Mesothelial cell of epicardium (in vitro differentiated cells): ENCODE measurements around the gene MIOX. TPM values are rescaled to one million over a fixed set of nuclear protein-coding genes. Genes with fewer than 3 reads are reported as not detected.

Source experiments
- DNase-seq, 2 experiments: peaks; one replicate each; pipeline ENCODE4 v3.0.0; 2021; ENCODE audit warnings: low spot score in 2 of 2; ENCODE audit not compliant: unreplicated experiment in 2 of 2
- H3K27ac Mint-ChIP-seq: 2 replicates; pipeline ENCODE4 v1.8.0; 2021; ENCODE audit warnings: mixed read lengths
- H3K27me3 Mint-ChIP-seq: 2 replicates; pipeline ENCODE4 v1.8.0; 2021; ENCODE audit warnings: low read depth, mixed read lengths
- H3K36me3 Mint-ChIP-seq: 2 replicates; pipeline ENCODE4 v1.8.0; 2021; ENCODE audit warnings: mixed read lengths
- H3K4me1 Mint-ChIP-seq: 2 replicates; pipeline ENCODE4 v1.8.0; 2021; ENCODE audit warnings: mixed read lengths
- H3K4me3 Mint-ChIP-seq: 2 replicates; pipeline ENCODE4 v1.8.0; 2021; ENCODE audit warnings: mild to moderate bottlenecking, moderate library complexity, mixed read lengths
- H3K9me3 Mint-ChIP-seq: 2 replicates; pipeline ENCODE4 v1.8.0; 2021; ENCODE audit warnings: mixed read lengths
- total RNA-seq: library from RNA; stranded (reverse); gene quantifications from 3 replicates; pipeline ENCODE4 v1.2.1, GENCODE V29; 2021
- TF ChIP-seq, protein P1 (sequence below): fragments of 200-600 bp; sonication (generic); IDR thresholded peaks from one replicate; pipeline ENCODE4 v1.5.0; 2021; ENCODE audit warnings: antibody characterized with exemption; ENCODE audit not compliant: unreplicated experiment

Gene MIOX
- total RNA-seq, 1 donor from 2014 or later = 0.34 TPM

DNA sequence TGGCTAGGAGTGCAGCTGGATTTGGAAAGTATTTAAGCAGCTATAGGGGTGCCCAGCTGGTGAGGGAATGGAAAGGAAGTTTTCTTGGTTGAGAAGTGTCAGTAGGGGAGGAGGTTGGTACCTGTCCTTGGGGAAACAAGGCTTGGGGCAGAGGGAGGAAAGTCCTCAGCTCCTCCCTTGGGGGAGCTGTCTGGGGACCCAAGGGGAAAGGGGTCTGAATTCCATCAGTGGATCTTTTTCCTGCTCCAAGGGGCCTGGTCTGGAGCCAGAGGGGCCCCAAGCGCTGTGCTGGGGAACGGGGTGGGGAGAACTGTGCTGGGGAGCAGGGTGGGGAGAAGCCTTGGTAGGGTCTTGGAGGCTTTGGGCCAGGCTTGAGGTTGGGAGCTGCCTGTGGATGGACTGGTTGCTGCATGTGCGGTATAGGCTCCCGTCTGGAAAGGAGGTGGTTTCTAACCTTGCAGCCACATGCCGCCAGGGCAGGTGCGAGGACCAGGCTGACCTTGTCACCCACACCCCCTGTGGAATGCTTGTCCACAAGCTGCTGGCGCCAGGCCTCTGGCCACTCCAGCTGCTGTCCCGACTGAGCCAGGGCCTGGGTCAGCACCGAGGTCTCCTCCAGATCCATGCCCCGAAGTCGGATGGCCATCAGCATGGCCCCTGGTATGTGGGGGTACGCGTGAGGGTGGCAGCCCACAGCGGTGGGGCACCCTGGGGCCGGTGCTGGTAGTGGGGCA is 42.2 kb downstream of the MIOX start:
- Mint-ChIP-seq H3K27ac (no peak overlapping the region), H3K4me1 (peaks cover 30% of the 10 kb centered on the region), H3K9me3 (no peaks in the 10 kb centered on the region), H3K36me3 (no peaks in the 10 kb centered on the region), H3K4me3 (peak overlapping the region; percentile 62), H3K27me3 (peaks cover 38% of the 10 kb centered on the region)
- TF ChIP-seq, protein P1, sequence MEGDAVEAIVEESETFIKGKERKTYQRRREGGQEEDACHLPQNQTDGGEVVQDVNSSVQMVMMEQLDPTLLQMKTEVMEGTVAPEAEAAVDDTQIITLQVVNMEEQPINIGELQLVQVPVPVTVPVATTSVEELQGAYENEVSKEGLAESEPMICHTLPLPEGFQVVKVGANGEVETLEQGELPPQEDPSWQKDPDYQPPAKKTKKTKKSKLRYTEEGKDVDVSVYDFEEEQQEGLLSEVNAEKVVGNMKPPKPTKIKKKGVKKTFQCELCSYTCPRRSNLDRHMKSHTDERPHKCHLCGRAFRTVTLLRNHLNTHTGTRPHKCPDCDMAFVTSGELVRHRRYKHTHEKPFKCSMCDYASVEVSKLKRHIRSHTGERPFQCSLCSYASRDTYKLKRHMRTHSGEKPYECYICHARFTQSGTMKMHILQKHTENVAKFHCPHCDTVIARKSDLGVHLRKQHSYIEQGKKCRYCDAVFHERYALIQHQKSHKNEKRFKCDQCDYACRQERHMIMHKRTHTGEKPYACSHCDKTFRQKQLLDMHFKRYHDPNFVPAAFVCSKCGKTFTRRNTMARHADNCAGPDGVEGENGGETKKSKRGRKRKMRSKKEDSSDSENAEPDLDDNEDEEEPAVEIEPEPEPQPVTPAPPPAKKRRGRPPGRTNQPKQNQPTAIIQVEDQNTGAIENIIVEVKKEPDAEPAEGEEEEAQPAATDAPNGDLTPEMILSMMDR = no peak
- no peak for DNase-seq

DNA sequence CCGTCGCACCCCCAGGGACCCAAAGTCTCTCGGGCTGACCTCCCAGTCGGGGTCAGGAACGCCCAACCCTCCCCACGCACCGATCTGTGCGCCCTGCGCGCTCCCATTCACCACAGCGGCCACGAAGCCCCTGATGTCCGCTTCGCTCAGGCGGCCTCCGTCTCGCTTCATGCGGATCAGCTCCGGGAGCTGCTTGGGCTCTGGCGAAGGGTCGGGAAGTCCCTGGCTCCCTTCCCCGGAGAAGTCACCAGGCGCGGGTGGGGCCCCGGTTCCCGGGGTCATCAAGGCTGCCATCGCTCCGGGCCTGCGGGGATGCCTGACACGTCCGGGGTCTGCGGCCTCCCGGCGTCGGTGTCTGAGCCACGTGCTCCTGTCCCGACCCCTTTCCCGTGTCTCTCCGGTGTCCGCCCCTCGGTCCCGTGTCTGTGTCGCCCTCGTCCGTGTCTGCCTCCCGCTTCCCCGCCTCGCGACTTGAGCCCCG is 42.8 kb downstream of the MIOX start:
- Mint-ChIP-seq H3K36me3 (no peaks in the 10 kb centered on the region), H3K4me3 (peak overlapping the region; percentile 13), H3K9me3 (no peaks in the 10 kb centered on the region), H3K27ac (no peak overlapping the region), H3K27me3 (peaks cover 38% of the 10 kb centered on the region), H3K4me1 (peaks cover 35% of the 10 kb centered on the region)
- no peak for DNase-seq
- TF ChIP-seq, protein P1 = no peak

DNA sequence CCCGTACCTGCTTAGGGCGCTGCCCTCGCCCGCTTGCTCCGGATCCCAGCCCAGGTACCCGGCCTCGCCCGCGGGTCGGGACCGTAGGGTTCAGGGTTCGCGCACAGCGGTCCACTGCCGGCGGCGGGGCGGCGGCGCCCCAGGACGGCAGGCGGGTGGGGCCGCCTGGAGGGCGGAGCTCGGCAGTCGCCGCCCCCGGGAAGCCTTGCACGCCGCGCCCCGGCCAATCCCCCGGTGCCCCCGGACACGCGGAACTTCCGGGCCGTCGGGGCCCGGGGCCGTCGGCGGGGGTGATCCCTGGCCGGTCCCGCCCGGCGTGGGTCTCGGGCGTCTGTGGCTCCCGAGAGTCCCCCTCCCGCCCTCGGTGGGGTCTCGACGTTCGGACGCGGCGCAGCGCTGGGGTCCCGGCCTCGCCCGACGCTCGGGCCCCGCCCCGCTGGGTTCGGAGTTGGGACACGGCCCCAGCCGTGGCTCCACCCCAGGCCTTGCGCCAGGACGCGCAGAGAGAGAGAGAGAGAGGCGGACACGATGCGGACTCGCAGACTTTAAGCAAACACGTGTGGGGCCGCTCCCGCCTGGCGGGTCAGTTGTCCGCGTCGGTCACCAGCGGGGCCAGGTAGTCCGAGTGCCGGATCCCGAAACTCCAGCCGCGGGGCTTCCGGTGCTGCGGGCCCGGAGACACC is 43.4 kb downstream of the MIOX start, which contains the start of gene TYMP:
TYMP (minus strand) TSS at position 116 of the 683 bp plus-strand sequence. CDS start 303 bp downstream, outside the sequence.
- Mint-ChIP-seq H3K27ac (no peak within 1 kb of the TSS), H3K36me3 (no peaks in the 10 kb centered on the region), H3K9me3 (no peaks in the 10 kb centered on the region), H3K4me3 (peak within 1 kb of the TSS; percentile 65), H3K27me3 (peaks cover 38% of the 10 kb centered on the region), H3K4me1 (peaks cover 31% of the 10 kb centered on the region)
- TF ChIP-seq, protein P1 = no peak
- DNase-seq = peak in 1 of 2 experiments; percentile 27

DNA sequence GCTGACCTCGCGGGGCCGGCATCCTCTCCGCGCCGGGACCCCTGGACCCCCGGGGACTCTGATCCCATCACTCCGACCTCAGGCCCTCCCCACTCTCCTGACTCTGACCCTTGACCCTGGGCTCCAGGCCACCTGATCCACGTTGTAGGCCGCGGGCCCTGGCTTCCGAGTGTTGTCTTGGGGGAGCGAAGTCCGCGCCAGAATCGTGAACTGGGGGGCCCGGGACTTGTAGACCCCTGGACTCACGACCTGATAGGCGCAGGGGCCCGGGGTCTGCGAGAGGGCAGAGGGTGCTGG is 43.9 kb downstream of the MIOX start:
- no peaks in the 10 kb centered on the region for H3K36me3 Mint-ChIP-seq
- TF ChIP-seq, protein P1 = no peak
- peaks cover 31% of the 10 kb centered on the region for H3K4me1 Mint-ChIP-seq
- no peak overlapping the region for H3K27ac Mint-ChIP-seq
- no peak for DNase-seq
- H3K4me3 Mint-ChIP-seq = peak overlapping the region; percentile 51
- H3K9me3 Mint-ChIP-seq = no peaks in the 10 kb centered on the region
- H3K27me3 Mint-ChIP-seq = peaks cover 38% of the 10 kb centered on the region

DNA sequence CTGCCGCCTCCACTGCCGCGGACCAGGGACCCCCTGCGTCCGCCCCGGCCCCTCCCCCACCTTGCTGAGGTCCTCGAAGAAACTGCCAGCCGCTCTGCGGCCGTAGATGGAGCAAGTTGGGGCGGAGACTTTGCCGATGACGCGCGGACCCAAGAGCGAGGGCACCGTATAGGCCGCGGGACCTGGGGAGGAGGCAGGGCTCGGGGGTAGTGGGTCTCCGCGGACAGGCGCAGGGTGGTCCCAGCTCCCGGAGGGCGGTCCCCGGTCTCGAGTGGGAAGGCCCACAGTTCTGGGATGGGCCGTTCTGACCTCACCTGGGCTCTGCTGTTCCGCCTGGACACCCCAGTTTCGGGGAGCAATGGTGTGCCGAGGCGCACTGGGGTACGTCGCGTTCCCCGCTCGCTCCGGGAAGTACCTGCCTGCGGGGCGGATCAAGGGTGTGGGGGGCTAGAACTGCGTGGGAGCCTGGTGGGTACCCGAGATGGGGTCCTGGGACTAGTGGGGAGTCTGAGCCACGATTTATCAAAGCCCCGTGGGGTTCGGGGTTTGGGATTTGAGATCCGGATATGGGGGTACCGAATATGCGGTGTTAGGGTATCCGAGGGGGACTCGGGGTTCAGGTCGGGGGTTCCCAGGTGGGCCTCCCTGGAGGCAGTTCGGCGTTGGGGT is 44.4 kb downstream of the MIOX start:
- DNase-seq = peak in 1 of 2 experiments; percentile 39
- H3K4me1 Mint-ChIP-seq = peaks cover 31% of the 10 kb centered on the region
- TF ChIP-seq, protein P1 = no peak
- peak overlapping the region; percentile 65 for H3K4me3 Mint-ChIP-seq
- peaks cover 38% of the 10 kb centered on the region for H3K27me3 Mint-ChIP-seq
- H3K36me3 Mint-ChIP-seq = no peaks in the 10 kb centered on the region
- H3K9me3 Mint-ChIP-seq = no peaks in the 10 kb centered on the region
- peak overlapping the region; percentile 43 for H3K27ac Mint-ChIP-seq
